CD4-positive, alpha-beta T cell treated with Interleukin-4 for 1 hour (primary cell): ENCODE results near the gene TSPAN14.
"Not testable (repeated sequence)": the region's sequence is repeated elsewhere in the genome, so short reads cannot be mapped to it uniquely, and the experiment has no call there.

Experiments
- DNase-seq, 2 donors: peaks; one replicate each; pipeline ENCODE4 v3.0.0-alpha.2; 2020 to 2022

The TSPAN14 gene

GRCh38 chr10:80472234-80473095, 18.4 kb downstream of the TSPAN14 start:
- DNase-seq: peak in 1 of 2 donors; percentile 60

DNA sequence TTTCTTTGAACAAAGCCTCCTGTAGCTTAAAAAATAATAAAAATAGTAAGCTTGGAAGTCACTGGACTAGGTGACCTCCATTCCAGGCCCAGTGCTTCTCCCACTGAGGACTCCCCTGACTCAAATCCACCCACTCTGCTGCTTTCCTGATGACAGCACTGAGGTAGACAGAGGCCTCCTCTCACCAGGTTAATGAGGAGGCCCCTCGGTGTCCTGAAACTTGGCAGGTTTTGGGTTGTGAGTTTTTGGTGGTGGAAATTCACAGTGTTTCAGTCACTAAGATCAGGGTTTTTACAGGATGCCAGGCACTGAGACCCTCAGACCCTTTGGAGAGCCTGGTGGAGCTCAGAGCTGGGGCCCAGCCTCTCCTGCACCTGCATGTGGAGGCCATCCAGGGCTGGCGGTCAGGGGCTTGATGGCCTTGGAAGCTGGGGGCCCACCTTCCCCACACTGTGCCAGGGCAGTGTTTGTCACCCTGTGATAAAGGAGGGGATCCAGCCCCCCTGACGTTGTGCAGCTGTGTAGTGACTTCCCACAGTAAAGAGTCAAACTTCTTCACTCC, 19.1 kb downstream of the TSPAN14 start:
- DNase-seq: no peak

DNA sequence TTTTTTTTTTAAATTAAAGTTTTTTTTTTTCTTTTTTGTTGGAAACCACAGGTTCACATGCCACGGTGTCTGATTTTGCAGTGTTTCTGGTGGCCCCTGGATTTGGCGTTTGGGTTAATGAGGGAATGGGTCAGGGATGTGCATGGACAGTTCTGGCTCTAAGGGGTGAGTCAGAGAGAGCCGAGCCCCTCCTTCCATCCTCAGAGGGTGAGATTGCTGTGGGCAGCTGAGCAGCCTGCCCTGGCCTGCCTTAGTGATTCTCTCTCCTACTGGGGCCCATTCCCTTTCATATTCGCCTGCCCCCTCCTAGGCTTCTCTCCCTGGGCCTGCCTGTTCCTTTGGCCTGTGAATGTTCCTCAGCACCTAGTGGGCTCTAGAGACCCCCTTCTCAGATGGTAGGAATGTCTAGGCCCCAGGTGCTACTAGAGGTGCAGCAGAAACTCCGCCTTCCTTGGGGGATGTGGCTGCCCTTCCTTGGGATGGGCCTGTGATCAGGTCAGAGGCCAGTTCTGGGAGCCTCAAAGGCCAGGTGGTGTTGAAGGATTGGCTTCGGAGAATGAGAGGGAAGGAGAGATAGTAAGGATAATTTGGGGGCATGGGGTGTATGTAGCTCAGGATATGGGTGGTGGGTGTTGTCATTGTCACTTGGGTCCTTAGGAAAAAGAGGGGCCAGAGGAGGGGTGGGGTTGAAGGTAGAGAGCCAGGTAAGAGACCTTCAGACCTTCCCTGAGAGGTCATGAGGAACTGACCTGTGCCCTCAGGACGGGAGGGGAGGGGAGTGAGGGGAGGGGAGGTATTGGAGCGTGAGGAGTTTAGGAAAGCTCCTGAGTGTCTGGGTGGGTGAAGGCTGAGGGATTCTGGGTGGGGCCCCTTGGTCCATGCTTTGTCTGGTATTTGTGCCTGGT, 19.8 kb downstream of the TSPAN14 start:
- DNase-seq: no peak

DNA sequence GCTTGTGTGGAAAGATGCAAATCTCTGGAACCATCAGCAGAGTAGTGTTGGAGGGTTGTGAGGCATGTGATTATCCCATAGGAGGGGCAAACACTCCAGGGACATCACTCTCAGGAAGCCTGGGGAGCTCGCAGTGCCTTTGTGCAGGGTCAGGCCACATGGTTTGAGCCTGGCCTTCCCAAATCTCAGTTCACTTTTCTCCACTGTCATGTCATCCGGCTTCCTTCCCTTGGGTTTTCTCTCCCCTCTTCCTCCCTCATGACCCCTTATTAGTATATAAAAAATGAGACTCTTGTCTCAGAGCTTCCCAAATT, 20.4 kb downstream of the TSPAN14 start:
- DNase-seq: no peak

DNA sequence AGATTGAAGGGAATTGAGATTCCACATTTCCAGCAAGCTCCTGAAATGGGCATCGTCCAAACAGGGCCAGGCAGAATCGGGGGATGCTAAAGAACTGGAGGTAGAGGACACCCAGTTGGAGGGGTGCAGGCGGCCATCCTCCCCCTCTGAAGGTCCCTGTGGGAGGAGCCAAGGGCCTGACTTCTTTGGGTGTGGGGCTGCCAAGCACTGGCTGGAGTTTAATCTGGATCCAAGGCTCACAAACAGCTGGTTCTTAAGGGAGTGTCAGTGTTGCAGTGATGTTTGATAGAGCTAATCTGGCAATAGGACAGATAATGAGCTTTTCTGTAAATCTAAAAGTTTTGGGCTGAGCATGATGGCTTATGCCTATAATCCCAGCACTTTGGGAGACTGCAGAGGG, 20.8 kb downstream of the TSPAN14 start:
- no peak for DNase-seq

- DNase-seq: not testable (repeated sequence)
Observed at GRCh38 chr10:80475641-80476040, 21.5 kb downstream of the TSPAN14 start.

GRCh38 chr10:80476685-80477084, 22.6 kb downstream of the TSPAN14 start:
- DNase-seq: no peak

DNA sequence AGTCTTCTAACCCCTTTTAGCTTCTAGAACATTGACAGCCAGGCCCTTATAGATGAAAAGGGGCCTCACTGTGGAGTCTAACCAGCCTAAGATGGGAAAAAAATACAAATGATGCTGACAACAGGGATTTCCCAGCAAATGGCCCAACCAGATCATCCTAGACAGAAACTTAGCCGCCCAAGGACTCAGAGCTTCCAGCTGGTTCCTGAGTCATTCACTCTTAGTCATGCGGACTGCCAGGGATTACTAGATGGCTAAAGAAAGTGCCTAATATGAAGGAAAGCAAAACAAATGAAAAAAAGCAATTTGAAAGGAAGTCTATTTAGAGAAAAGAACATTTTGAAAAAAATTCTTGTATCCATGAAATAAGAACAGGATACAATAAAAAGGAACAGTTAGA, 23.7 kb downstream of the TSPAN14 start:
- DNase-seq: no peak

DNA sequence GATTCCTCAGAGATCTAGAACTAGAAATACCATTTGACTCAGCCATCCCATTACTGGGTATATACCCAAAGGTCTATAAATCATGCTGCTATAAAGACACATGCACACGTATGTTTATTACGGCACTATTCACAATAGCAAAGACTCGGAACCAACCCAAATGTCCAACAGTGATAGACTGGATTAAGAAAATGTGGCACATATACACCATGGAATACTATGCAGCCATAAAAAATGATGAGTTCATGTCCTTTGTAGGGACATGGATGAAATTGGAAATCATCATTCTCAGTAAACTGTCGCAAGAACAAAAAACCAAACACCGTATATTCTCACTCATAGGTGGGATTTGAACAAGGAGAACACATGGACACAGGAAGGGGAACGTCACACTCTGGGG, 26.3 kb downstream of the TSPAN14 start:
- not testable (repeated sequence) for DNase-seq

GRCh38 chr10:80480852-80481251, 26.7 kb downstream of the TSPAN14 start:
- DNase-seq: no peak

DNA sequence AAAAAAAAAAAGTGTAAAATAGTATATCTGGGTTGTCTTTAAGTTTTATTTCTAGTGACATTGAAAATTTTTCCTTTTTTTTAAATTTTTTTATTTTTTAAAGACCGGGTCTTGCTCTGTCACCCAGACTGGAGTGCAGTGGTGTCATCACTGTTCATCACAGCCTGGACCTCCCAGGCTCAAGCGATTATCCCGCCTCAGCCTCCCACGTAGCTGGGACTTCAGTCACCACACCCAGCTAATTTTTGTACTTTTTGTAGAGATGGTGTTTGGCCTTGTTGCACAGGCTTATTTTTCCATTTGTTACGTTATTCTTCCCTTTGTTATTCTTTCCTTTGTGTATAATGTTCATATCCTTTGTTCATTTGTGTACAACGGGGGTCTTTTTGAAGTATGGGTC, 30.1 kb downstream of the TSPAN14 start:
- DNase-seq: no peak

DNA sequence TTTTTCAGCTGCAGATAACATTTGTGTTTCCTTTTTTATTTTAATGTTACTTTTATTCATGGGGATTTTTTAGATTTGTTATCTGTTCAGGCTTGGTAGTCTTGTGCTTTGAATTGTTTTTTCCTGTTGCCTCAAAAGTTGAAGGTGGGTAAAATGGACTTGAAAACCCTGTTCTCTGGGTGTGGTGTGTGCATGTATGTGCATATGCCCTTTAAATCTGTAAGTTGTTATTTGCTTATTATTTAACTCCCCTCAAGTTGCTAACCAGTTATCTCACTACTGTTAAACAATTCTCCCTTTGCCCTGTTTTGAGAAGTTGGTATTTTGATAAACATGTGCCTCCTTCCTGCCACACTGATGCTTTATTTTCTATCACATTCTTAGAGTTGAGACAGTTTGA, 30.6 kb downstream of the TSPAN14 start:
- peak in 1 of 2 donors; percentile 22 for DNase-seq

- no peak for DNase-seq
Observed at GRCh38 chr10:80485076-80485945, 31.2 kb downstream of the TSPAN14 start.

- DNase-seq: peak in 1 of 2 donors; percentile 43
Observed at GRCh38 chr10:80485946-80486764, 32.0 kb downstream of the TSPAN14 start.

GRCh38 chr10:80486785-80487420, 32.8 kb downstream of the TSPAN14 start:
- no peak for DNase-seq

- DNase-seq: no peak
Observed at GRCh38 chr10:80487421-80487785, 33.3 kb downstream of the TSPAN14 start.

DNA sequence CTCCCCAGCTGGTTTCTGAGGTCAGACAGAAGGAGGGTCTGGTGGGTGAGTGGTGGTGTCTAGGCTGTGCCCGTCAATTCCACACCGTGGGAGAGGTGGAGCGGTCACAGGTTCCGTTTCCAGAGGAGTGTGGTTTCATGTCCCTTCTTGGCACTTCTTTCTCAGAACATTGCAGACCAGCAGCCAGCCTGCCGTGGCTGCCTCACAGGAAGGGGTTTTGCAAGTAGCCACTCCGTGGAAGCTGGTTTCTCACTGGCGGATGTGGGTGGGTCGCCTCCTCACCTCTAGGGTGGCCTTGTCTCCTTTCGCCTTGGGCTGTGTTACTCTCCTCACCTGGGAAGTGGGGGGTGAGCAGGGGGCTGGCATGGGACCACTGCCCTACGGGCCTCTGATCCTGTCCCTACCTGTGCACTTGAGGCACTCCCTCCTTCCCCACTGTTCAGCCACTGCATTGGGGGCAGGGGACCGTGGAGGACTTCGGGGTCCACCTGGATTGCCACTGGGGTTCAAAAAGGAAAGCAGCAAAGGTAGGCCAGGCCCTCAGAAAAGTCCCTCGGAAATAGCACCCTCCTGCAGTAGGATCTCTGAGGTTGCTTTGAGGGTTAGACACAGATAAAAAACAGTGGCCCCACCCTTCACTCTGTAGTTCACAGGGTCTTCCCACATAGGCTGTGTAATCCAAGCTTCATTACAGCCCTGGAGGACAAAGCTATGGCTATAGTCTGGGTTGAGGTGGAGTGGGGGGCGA, 33.9 kb downstream of the TSPAN14 start:
- peak; percentile 70 to 74 for DNase-seq

- DNase-seq: no peak
Observed at GRCh38 chr10:80488539-80489066, 34.5 kb downstream of the TSPAN14 start.

- DNase-seq: no peak
Observed at GRCh38 chr10:80489371-80490112, 35.4 kb downstream of the TSPAN14 start.
